Breast epithelium (tissue), 3 donors: Measurements from ENCODE around the gene CDH4.

Experiments
- POLR2A ChIP-seq: fragments of 450-650 bp; IDR thresholded peaks from one replicate; pipeline ENCODE4 v1.6.1; 2016; ENCODE audit warnings: antibody characterized with exemption, mild to moderate bottlenecking, moderate library complexity
- TF ChIP-seq, protein P1 (sequence below), 3 donors: fragments of 450-650 bp; IDR thresholded peaks; one replicate each; pipeline ENCODE4 v1.5.1; 2016 to 2017; ENCODE audit warnings: antibody characterized with exemption in 3 of 3, mild to moderate bottlenecking in 3 of 3, moderate library complexity in 3 of 3

DNA sequence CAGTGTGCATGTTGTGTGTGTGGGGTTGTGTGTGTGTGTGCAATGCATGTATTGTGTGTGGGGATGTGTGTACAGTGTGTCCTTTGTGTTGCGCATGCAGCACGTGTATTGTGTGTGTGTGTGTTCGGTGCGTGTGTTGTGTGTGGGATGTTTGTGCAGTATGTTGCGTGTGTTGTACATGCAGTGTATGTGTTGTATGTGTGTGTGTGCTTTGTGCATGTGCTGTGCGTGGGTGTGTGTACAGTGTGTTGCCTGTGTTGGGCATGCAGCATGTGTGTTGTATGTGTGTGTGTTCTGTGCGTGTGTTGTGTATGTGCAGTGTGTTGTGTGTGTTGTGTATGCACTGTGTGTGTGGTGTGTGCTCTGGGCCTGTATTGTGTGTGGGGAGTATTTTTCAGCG lies 52.7 kb downstream of the CDH4 start:
- TF ChIP-seq, protein P1, sequence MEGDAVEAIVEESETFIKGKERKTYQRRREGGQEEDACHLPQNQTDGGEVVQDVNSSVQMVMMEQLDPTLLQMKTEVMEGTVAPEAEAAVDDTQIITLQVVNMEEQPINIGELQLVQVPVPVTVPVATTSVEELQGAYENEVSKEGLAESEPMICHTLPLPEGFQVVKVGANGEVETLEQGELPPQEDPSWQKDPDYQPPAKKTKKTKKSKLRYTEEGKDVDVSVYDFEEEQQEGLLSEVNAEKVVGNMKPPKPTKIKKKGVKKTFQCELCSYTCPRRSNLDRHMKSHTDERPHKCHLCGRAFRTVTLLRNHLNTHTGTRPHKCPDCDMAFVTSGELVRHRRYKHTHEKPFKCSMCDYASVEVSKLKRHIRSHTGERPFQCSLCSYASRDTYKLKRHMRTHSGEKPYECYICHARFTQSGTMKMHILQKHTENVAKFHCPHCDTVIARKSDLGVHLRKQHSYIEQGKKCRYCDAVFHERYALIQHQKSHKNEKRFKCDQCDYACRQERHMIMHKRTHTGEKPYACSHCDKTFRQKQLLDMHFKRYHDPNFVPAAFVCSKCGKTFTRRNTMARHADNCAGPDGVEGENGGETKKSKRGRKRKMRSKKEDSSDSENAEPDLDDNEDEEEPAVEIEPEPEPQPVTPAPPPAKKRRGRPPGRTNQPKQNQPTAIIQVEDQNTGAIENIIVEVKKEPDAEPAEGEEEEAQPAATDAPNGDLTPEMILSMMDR (IDR thresholded peaks at IDR 0.05), result no peak
- TF ChIP-seq POLR2A, result no peak
